Amniotic epithelial cell (primary cell): ENCODE data around the gene ANXA7.
"Not testable (repeated sequence)": the region's sequence is repeated elsewhere in the genome, so short reads cannot be mapped to it uniquely, and the experiment has no call there.

Source experiments
- DNase-seq: peaks from one replicate; pipeline ENCODE4 v3.0.0-alpha.2; 2010; ENCODE audit warnings: low read depth

Gene ANXA7

DNA sequence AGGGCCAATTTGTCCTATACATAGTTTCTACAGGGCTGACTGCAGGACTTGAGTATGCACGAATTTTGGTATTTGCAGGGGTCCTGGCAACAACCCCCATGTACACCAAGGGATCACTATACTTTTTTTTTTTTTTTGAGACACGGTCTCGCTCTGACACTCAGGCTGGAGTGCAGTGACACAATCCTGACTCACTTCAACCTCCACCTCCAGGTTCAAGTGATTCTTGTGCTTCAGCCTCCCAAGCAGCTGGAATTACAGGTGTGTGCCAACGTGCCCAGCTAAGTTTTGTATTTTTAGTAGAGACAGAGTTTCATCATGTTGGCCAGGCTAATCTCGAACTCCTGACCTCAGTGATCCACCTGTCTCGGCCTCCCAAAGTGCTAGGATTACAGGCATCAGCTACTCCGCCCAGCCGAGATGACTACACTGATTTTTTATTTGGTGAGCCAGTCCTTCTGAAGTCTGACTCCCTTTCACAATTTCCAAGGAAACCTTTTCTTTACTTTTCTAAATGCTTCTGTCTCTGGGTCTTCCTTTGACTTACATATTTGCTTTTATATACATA, 75.0 kb downstream of the ANXA7 start:
- no peak for DNase-seq

DNA sequence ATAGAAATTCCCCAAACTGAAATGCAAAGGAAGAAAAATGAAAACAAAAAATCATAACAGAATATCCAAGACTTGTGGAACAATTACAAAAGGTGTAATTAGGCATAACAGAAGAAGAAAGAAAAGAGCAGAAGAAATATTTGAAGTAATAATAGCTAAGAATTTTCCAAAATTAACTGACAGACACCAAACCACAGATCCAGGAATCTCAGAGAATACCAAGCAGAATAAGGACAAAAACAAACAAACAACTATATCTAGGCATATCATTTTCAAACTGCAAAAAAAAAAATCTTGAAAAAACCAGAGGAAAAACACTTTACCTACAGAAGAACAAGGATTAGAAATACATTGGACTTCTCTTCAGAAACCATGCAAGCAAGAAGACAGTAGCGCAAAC, 80.7 kb downstream of the ANXA7 start:
- no peak for DNase-seq

DNA sequence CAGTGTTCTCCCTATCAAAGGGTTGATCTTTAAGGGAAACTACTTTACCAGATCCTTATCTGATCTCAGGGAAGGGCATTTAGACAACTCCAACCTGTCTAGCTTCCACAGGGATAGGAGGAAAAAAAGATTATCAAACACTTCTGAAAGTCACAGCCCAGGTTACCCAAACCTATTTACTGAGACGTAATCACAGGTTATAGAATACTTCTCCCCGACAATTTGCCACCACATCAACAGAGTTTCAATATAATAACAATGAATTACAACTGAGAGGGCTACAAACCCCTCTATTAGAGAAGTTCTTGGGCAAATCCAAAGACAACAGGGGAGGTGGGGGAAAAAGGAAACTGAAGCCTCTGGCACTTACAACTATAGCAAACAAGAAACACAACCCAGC, 81.5 kb downstream of the ANXA7 start:
- DNase-seq: no peak

DNA sequence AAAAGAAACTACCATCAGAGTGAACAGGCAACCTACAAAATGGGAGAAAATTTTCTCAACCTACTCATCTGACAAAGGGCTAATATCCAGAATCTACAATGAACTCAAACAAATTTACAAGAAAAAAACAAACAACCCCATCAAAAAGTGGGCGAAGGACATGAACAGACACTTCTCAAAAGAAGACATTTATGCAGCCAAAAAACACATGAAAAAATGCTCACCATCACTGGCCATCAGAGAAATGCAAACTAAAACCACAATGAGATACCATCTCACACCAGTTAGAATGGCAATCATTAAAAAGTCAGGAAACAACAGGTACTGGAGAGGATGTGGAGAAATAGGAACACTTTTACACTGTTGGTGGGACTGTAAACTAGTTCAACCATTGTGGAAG, 85.3 kb downstream of the ANXA7 start:
- DNase-seq: not testable (repeated sequence)

DNA sequence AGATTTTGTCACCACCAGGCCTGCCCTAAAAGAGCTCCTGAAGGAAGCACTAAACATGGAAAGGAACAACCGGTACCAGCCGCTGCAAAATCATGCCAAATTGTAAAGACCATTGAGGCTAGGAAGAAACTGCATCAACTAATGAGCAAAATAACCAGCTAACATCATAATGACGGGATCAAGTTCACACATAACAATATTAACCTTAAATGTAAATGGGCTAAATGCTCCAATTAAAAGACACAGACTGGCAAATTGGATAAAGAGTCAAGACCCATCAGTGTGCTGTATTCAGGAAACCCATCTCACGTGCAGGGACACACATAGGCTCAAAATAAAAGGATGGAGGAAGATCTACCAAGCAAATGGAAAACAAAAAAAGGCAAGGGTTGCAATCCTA, 88.6 kb downstream of the ANXA7 start:
- DNase-seq: not testable (repeated sequence)
